Panc1 (cell line): ENCODE data around the gene THAP9. TPM values are rescaled to one million over a fixed set of nuclear protein-coding genes. Genes with fewer than 3 reads are reported as not detected.

Experiments used
- ATAC-seq: fragments of 200-7000 bp; cut with Tn5 transposase; 2 replicates; pipeline ENCODE4 v1.9.1; 2020; ENCODE audit warnings: mild to moderate bottlenecking, moderate library complexity
- BruUV-seq: library from RNA; stranded (reverse); fragments of 400-500 nt; replicated peaks from 2 replicates; lab custom pipeline; 2021; lab: Mats Ljungman, UMichigan
- CTCF ChIA-PET: fragments of 300-600 bp; sonication (Branson Sonifier 250); formaldehyde crosslinking; loops from one replicate; lab custom pipeline; 2022; ENCODE audit warnings: antibody characterized with exemption; lab: Charles Lee
- POLR2A ChIA-PET: fragments of 300-600 bp; sonication (Branson Sonifier 250); formaldehyde crosslinking; loops from one replicate; lab custom pipeline; 2022; ENCODE audit warnings: antibody characterized with exemption; lab: Charles Lee
- DNase-seq: peaks from one replicate; pipeline ENCODE4 v3.0.0-alpha.2; 2010; ENCODE audit warnings: low read depth, low spot score
- H3K27ac ChIP-seq: 2 replicates; pipeline ENCODE4 v1.5.1; 2011; ENCODE audit warnings: mild to moderate bottlenecking, low read length, inconsistent platforms
- H3K27me3 ChIP-seq: fragments of 200-500 bp; sonication (Bioruptor generic); 2 replicates; pipeline ENCODE4 v1.6.0; 2014; ENCODE audit warnings: low read length, inconsistent platforms; ENCODE audit not compliant: control insufficient read depth, insufficient read depth
- H3K36me3 ChIP-seq: fragments of 200-500 bp; sonication (Bioruptor generic); 2 replicates; pipeline ENCODE4 v1.5.1; 2014; ENCODE audit warnings: inconsistent platforms, mild to moderate bottlenecking, low read length, moderate library complexity; ENCODE audit not compliant: control insufficient read depth, insufficient read depth
- H3K4me1 ChIP-seq: 2 replicates; pipeline ENCODE4 v1.5.1; 2011; ENCODE audit warnings: inconsistent platforms, mild to moderate bottlenecking, low read length, moderate library complexity; ENCODE audit not compliant: control insufficient read depth, insufficient read depth
- H3K4me3 ChIP-seq, 2 experiments: 2 replicates each; pipeline ENCODE4 v1.5.1; 2011 to 2012; ENCODE audit warnings: low read depth in 2 of 2, low read length in 2 of 2, mild to moderate bottlenecking in 2 of 2, inconsistent platforms in 1 of 2, moderate library complexity in 1 of 2
- H3K9me3 ChIP-seq: fragments of 200-500 bp; sonication (Bioruptor generic); 2 replicates; pipeline ENCODE4 v1.5.1; 2014; ENCODE audit warnings: low read depth, mild to moderate bottlenecking, inconsistent platforms, low read length, moderate library complexity; ENCODE audit not compliant: control insufficient read depth, insufficient read depth
- POLR2AphosphoS5 ChIP-seq: IDR thresholded peaks from 2 replicates; pipeline ENCODE4 v1.6.1; 2012; ENCODE audit warnings: mild to moderate bottlenecking, low read depth, low read length, moderate library complexity
- SIN3A ChIP-seq: IDR thresholded peaks from 2 replicates; pipeline ENCODE4 v1.6.1; 2012; ENCODE audit warnings: low read depth, mild to moderate bottlenecking, low read length, moderate library complexity, borderline replicate concordance; ENCODE audit not compliant: insufficient read depth
- TCF7L2 ChIP-seq: IDR thresholded peaks from 2 replicates; pipeline ENCODE4 v1.6.1; 2011; ENCODE audit warnings: mild to moderate bottlenecking, low read depth, low read length, inconsistent platforms
- in situ Hi-C: cut with HindIII; loops from 2 replicates; pipeline ENCODE4 v1.10.0; 2016; ENCODE audit warnings: low sequenced_read_pairs, low pct_unique_long_range_greater_than_20kb
- intact Hi-C: fragments of 100-400 bp; cut with micrococcal nuclease; formaldehyde crosslinking; loops from one replicate; pipeline ENCODE4 v1.10.0; 2022; ENCODE audit not compliant: unreplicated experiment
- total RNA-seq: library from RNA; stranded (reverse); gene quantifications from one replicate; pipeline ENCODE4 v1.2.1, GENCODE V29; 2021; ENCODE audit not compliant: unreplicated experiment
- TF ChIP-seq, protein P1 (sequence below): fragments of 450-650 bp; IDR thresholded peaks from 2 replicates; pipeline ENCODE4 v1.5.1; 2017; ENCODE audit warnings: mild to moderate bottlenecking
- TF ChIP-seq, protein P2 (sequence below), 2 experiments: IDR thresholded peaks; 2 replicates each; pipeline ENCODE4 v1.6.1; 2011 to 2012; ENCODE audit warnings: low read depth in 2 of 2, control low read depth in 1 of 2, low read length in 1 of 2, mild to moderate bottlenecking in 1 of 2, moderate library complexity in 1 of 2; ENCODE audit not compliant: insufficient read depth in 1 of 2

The THAP9 gene
- total RNA-seq, 1 experiment from 2014 or later = 3.0 TPM

DNA sequence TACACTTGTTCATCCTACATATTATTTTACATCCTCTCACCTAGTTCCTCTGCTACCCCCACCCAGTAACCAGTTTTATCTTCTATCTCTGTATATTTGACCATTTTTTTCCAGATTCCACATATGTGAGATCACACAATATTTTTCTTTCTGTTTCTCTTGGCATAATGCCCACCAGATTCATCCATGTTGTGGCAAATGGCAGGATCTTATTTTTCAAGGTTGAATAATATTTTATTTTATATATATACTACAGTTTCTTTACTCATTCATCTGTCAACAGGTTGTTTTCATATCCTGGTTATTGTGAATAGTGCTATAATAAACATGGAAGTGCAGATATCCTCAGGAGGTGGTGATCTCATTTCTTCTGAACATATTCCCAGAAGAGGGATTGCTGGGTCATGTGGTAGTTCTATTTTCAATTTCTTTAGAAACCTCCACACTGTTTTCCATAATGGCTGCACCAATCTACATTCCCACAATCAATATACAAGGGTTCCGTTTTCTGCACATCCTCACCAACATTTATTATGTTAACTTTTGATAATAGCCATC is 48.2 kb downstream of the THAP9 start:
- CTCF ChIA-PET = no interaction called here
- ATAC-seq (no peak), DNase-seq (no peak)
- H3K9me3 ChIP-seq = no peaks in the 10 kb centered on the region
- H3K27me3 ChIP-seq = no peaks in the 10 kb centered on the region
- no peak overlapping the region for H3K4me3 ChIP-seq
- no peaks in the 10 kb centered on the region for H3K4me1 ChIP-seq
- in situ Hi-C loops = no loop called here
- no peak overlapping the region for H3K27ac ChIP-seq
- no TSS peak for BruUV-seq
- TF ChIP-seq TCF7L2 (no peak), SIN3A (no peak), POLR2AphosphoS5 (no peak)
- TF ChIP-seq, protein P1, sequence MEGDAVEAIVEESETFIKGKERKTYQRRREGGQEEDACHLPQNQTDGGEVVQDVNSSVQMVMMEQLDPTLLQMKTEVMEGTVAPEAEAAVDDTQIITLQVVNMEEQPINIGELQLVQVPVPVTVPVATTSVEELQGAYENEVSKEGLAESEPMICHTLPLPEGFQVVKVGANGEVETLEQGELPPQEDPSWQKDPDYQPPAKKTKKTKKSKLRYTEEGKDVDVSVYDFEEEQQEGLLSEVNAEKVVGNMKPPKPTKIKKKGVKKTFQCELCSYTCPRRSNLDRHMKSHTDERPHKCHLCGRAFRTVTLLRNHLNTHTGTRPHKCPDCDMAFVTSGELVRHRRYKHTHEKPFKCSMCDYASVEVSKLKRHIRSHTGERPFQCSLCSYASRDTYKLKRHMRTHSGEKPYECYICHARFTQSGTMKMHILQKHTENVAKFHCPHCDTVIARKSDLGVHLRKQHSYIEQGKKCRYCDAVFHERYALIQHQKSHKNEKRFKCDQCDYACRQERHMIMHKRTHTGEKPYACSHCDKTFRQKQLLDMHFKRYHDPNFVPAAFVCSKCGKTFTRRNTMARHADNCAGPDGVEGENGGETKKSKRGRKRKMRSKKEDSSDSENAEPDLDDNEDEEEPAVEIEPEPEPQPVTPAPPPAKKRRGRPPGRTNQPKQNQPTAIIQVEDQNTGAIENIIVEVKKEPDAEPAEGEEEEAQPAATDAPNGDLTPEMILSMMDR = no peak
- TF ChIP-seq, protein P2, sequence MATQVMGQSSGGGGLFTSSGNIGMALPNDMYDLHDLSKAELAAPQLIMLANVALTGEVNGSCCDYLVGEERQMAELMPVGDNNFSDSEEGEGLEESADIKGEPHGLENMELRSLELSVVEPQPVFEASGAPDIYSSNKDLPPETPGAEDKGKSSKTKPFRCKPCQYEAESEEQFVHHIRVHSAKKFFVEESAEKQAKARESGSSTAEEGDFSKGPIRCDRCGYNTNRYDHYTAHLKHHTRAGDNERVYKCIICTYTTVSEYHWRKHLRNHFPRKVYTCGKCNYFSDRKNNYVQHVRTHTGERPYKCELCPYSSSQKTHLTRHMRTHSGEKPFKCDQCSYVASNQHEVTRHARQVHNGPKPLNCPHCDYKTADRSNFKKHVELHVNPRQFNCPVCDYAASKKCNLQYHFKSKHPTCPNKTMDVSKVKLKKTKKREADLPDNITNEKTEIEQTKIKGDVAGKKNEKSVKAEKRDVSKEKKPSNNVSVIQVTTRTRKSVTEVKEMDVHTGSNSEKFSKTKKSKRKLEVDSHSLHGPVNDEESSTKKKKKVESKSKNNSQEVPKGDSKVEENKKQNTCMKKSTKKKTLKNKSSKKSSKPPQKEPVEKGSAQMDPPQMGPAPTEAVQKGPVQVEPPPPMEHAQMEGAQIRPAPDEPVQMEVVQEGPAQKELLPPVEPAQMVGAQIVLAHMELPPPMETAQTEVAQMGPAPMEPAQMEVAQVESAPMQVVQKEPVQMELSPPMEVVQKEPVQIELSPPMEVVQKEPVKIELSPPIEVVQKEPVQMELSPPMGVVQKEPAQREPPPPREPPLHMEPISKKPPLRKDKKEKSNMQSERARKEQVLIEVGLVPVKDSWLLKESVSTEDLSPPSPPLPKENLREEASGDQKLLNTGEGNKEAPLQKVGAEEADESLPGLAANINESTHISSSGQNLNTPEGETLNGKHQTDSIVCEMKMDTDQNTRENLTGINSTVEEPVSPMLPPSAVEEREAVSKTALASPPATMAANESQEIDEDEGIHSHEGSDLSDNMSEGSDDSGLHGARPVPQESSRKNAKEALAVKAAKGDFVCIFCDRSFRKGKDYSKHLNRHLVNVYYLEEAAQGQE (IDR thresholded peaks at IDR 0.05; ENCODE audit: insufficient read depth in 1 of 2, low read depth in 2 of 2, low read length in 1 of 2) = no peak
- intact Hi-C loops = no loop called here
- no peaks in the 10 kb centered on the region for H3K36me3 ChIP-seq
- POLR2A ChIA-PET = no interaction called here

DNA sequence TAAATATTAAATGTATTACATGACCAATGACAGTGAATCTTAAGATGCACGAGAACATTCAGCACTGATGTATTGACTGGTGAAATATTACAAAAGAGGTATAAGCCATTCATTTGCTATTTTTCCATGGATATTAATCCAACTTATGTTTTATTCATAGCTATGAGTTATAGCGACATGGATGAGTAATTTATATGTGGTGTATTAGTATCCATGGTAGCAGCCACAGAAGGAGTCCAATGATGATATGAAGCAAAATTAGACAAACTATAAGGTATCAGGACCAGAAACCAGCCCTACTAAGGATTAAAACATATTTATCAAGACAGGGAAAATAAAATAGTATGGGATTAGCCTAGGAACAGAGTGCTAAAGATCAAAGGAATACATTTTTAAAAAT is 50.7 kb downstream of the THAP9 start:
- no TSS peak for BruUV-seq
- Histone ChIP-seq H3K4me1 (no peaks in the 10 kb centered on the region), H3K9me3 (no peaks in the 10 kb centered on the region), H3K36me3 (no peaks in the 10 kb centered on the region), H3K27ac (no peak overlapping the region), H3K4me3 (no peak overlapping the region), H3K27me3 (no peaks in the 10 kb centered on the region)
- POLR2A ChIA-PET = no interaction called here
- ATAC-seq = no peak
- no peak for DNase-seq
- TF ChIP-seq, protein P1 = no peak
- no peak for TF ChIP-seq TCF7L2
- TF ChIP-seq, protein P2 (IDR thresholded peaks at IDR 0.05; ENCODE audit: insufficient read depth in 1 of 2, low read depth in 2 of 2, low read length in 1 of 2) = no peak
- TF ChIP-seq SIN3A = no peak
- TF ChIP-seq POLR2AphosphoS5 = no peak
- in situ Hi-C loops (no loop called here), intact Hi-C loops (no loop called here)
- CTCF ChIA-PET = no interaction called here
